PC-3 (cell line): ENCODE data around the gene WNT4. TPM values are rescaled to one million over a fixed set of nuclear protein-coding genes. Genes with fewer than 3 reads are reported as not detected.

ENCODE experiments used
- ATAC-seq: fragments of 200-7000 bp; cut with Tn5 transposase; 2 replicates; pipeline ENCODE4 v1.9.1; 2020; ENCODE audit warnings: mild to moderate bottlenecking, moderate library complexity
- BruUV-seq: library from RNA; stranded (reverse); fragments of 400-500 nt; replicated peaks from 2 replicates; lab custom pipeline; 2021; lab: Mats Ljungman, UMichigan
- CTCF ChIA-PET: fragments of 300-600 bp; sonication (Branson Sonifier 250); formaldehyde crosslinking; loops from one replicate; lab custom pipeline; 2022; ENCODE audit warnings: antibody characterized with exemption; lab: Charles Lee
- POLR2A ChIA-PET: fragments of 300-600 bp; sonication (Branson Sonifier 250); formaldehyde crosslinking; loops from one replicate; lab custom pipeline; 2022; ENCODE audit warnings: antibody characterized with exemption; ENCODE audit not compliant: unreplicated experiment; lab: Charles Lee
- DNase-seq: peaks from one replicate; pipeline ENCODE4 v3.0.0-alpha.2; 2015
- H2AFZ ChIP-seq: fragments of 300-600 bp; sonication (generic); 2 replicates; pipeline ENCODE4 v1.6.0; 2016; ENCODE audit warnings: antibody characterized with exemption, low read length
- H3F3A ChIP-seq: fragments of 300-600 bp; sonication (generic); one replicate; pipeline ENCODE4 v1.6.0; 2017; ENCODE audit warnings: antibody characterized with exemption, low read length, control low read depth, mild to moderate bottlenecking; ENCODE audit not compliant: unreplicated experiment
- H3K27ac ChIP-seq: fragments of 300-600 bp; sonication (generic); 2 replicates; pipeline ENCODE4 v1.5.1; 2016; ENCODE audit warnings: mild to moderate bottlenecking, low read length
- H3K27me3 ChIP-seq: fragments of 300-600 bp; sonication (generic); 2 replicates; pipeline ENCODE4 v1.6.1; 2016; ENCODE audit warnings: low read length, mixed read lengths
- H3K36me3 ChIP-seq: fragments of 300-600 bp; sonication (generic); 2 replicates; pipeline ENCODE4 v1.6.1; 2016; ENCODE audit warnings: low read depth, mixed run types, low read length, mixed read lengths
- H3K4me1 ChIP-seq: fragments of 300-600 bp; sonication (generic); 2 replicates; pipeline ENCODE4 v1.5.1; 2016; ENCODE audit warnings: low read length; ENCODE audit not compliant: insufficient read depth
- H3K4me2 ChIP-seq: fragments of 300-600 bp; sonication (generic); 2 replicates; pipeline ENCODE4 v1.6.0; 2016; ENCODE audit warnings: low read length
- H3K4me3 ChIP-seq: fragments of 300-600 bp; sonication (generic); 2 replicates; pipeline ENCODE4 v1.5.1; 2016; ENCODE audit warnings: mild to moderate bottlenecking, low read length, mixed read lengths
- H3K79me2 ChIP-seq: fragments of 300-600 bp; sonication (generic); 2 replicates; pipeline ENCODE4 v1.6.1; 2017; ENCODE audit warnings: low read length, mixed read lengths
- H3K9ac ChIP-seq: fragments of 300-600 bp; sonication (generic); 2 replicates; pipeline ENCODE4 v1.6.0; 2016; ENCODE audit warnings: mild to moderate bottlenecking, low read length
- H3K9me2 ChIP-seq: fragments of 300-600 bp; sonication (generic); replicated peaks from 2 replicates; pipeline ENCODE4 v1.6.1; 2016; ENCODE audit warnings: mixed run types, low read length, mixed read lengths
- H3K9me3 ChIP-seq: fragments of 300-600 bp; sonication (generic); 2 replicates; pipeline ENCODE4 v1.6.1; 2016; ENCODE audit warnings: low read length, mixed read lengths
- H4K20me1 ChIP-seq: fragments of 300-600 bp; sonication (generic); 2 replicates; pipeline ENCODE4 v1.6.1; 2016; ENCODE audit warnings: low read length, mixed read lengths
- EZH2 ChIP-seq: fragments of 300-600 bp; sonication (generic); IDR thresholded peaks from one replicate; pipeline ENCODE4 v1.6.1; 2017; ENCODE audit warnings: antibody characterized with exemption, mild to moderate bottlenecking, low read length; ENCODE audit not compliant: unreplicated experiment
- EZH2phosphoT487 ChIP-seq: fragments of 300-600 bp; sonication (generic); IDR thresholded peaks from 2 replicates; pipeline ENCODE4 v1.6.1; 2018; ENCODE audit warnings: mild to moderate bottlenecking, antibody characterized with exemption, low read length, borderline replicate concordance
- intact Hi-C: fragments of 100-400 bp; cut with micrococcal nuclease; formaldehyde crosslinking; loops from 2 replicates; pipeline ENCODE4 v1.9.0; 2023
- total RNA-seq: library from RNA; depleted of rRNA; stranded (reverse); fragments of >200 nt; gene quantifications from 2 replicates; pipeline ENCODE4 v1.2.3, GENCODE V29; 2014
- TF ChIP-seq, protein P1 (sequence below): fragments of 300-600 bp; sonication (generic); conservative IDR thresholded peaks from 2 replicates; pipeline ENCODE4 v1.5.1; 2017; ENCODE audit warnings: antibody characterized with exemption, low read depth, mild to moderate bottlenecking, low read length

WNT4 gene
- total RNA-seq, 1 experiment from 2014 or later, result 0.51 TPM

GRCh38 chr1:22111115-22111514 is 31.8 kb downstream of the WNT4 start:
- Histone ChIP-seq H3K36me3 (peaks cover 9% of the 10 kb centered on the region; the same call in 1 of the 2 replicates), H3K79me2 (peaks cover 4% of the 10 kb centered on the region; the same call in 1 of the 2 replicates), H3K4me3 (no peak overlapping the region), H3K27me3 (no peaks in the 10 kb centered on the region), H4K20me1 (peaks cover 6% of the 10 kb centered on the region; the same call in 1 of the 2 replicates), H3K27ac (no peak overlapping the region), H3K9ac (no peak overlapping the region), H2AFZ (no peak overlapping the region), H3K9me2 (no peaks in the 10 kb centered on the region), H3K4me2 (no peak overlapping the region), H3F3A (no peaks in the 10 kb centered on the region), H3K4me1 (no peaks in the 10 kb centered on the region), H3K9me3 (no peaks in the 10 kb centered on the region)
- intact Hi-C loops, result no loop called here
- DNase-seq (no peak), ATAC-seq (no peak)
- TF ChIP-seq, protein P1, sequence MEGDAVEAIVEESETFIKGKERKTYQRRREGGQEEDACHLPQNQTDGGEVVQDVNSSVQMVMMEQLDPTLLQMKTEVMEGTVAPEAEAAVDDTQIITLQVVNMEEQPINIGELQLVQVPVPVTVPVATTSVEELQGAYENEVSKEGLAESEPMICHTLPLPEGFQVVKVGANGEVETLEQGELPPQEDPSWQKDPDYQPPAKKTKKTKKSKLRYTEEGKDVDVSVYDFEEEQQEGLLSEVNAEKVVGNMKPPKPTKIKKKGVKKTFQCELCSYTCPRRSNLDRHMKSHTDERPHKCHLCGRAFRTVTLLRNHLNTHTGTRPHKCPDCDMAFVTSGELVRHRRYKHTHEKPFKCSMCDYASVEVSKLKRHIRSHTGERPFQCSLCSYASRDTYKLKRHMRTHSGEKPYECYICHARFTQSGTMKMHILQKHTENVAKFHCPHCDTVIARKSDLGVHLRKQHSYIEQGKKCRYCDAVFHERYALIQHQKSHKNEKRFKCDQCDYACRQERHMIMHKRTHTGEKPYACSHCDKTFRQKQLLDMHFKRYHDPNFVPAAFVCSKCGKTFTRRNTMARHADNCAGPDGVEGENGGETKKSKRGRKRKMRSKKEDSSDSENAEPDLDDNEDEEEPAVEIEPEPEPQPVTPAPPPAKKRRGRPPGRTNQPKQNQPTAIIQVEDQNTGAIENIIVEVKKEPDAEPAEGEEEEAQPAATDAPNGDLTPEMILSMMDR, result no peak
- TF ChIP-seq EZH2phosphoT487, result no peak
- no peak for TF ChIP-seq EZH2
- POLR2A ChIA-PET, result no interaction called here
- BruUV-seq, result no TSS peak
- CTCF ChIA-PET, result no interaction called here

DNA sequence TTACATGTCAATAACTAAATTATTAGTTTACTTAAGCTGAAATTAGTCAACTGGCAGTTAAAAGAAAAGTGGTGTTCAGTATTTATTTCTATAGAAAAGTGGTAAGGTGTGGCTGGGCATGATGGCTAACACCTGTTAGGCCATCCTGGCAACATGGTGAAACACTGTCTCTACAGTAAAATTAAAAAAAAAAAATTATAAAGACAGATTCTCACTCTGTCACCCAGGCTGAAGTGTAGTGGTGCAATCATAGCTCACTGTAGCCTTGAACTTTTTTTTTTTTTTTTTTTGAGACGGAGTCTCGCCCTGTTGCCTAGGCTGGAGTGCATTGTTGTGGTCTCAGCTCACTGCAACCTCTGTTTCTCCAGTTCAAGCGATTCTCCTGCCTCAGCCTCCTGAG is 32.9 kb downstream of the WNT4 start:
- Histone ChIP-seq H3K27ac (no peak overlapping the region), H3K9ac (no peak overlapping the region), H3K27me3 (no peaks in the 10 kb centered on the region), H2AFZ (no peak overlapping the region), H3K79me2 (peaks cover 4% of the 10 kb centered on the region; the same call in 1 of the 2 replicates), H3F3A (no peaks in the 10 kb centered on the region), H3K9me2 (no peaks in the 10 kb centered on the region), H3K4me3 (no peak overlapping the region), H3K9me3 (no peaks in the 10 kb centered on the region), H3K4me1 (no peaks in the 10 kb centered on the region), H4K20me1 (peaks cover 15% of the 10 kb centered on the region; the same call in 1 of the 2 replicates), H3K4me2 (no peak overlapping the region), H3K36me3 (peaks cover 14% of the 10 kb centered on the region)
- ChIA-PET CTCF (no interaction called here), POLR2A (no interaction called here)
- TF ChIP-seq, protein P1, result no peak
- TF ChIP-seq EZH2 (no peak), EZH2phosphoT487 (no peak)
- intact Hi-C loops, result no loop called here
- DNase-seq (no peak), ATAC-seq (no peak)
- no TSS peak for BruUV-seq

DNA sequence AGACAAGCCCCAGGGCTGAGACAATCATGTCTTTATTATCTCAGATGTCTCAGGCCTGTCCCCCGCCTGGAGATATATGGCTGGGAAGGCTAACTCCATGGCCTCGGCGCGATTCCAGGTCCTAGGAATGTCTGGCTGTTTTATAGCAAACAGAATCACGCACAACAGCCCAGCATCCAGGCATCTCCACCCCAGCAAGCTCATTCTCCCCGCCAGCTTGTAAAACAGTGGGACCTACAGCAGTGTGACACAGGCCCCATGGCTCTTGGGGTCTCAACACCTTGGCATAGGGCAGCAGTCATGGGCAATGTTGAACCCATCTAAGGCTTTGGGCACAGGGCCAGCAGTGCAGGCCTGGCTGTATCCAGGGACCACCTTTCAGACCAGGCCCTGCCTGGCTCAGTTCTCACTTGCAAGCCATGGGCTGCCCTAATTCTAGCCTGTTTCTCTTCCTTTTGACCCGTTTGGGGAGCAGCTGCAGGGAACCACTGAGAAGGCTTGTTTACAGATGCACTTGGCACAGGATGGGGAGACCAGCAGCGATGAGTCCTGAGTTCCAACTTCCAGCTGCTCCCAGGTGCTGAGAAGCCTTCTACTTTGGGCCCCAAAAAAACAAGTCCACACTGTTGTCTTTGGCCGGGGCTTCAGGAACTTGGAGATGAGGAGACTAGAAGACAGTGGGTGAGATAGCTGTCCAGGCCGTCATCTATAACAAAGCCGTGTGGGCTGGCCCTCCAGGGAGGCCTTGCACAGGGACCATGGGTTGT is 34.4 kb downstream of the WNT4 start:
- H4K20me1 ChIP-seq, result peaks cover 16% of the 10 kb centered on the region; the same call in 1 of the 2 replicates

More for the DNA sequence above, 34.4 kb downstream of the WNT4 start:
- ChIA-PET POLR2A (no interaction called here), CTCF (no interaction called here)
- Histone ChIP-seq H3K27me3 (no peaks in the 10 kb centered on the region), H3K4me1 (no peaks in the 10 kb centered on the region), H3K4me2 (no peak overlapping the region), H3K9me2 (no peaks in the 10 kb centered on the region), H3F3A (no peaks in the 10 kb centered on the region), H2AFZ (no peak overlapping the region), H3K36me3 (peaks cover 14% of the 10 kb centered on the region), H3K9ac (no peak overlapping the region), H3K79me2 (peaks cover 4% of the 10 kb centered on the region; the same call in 1 of the 2 replicates), H3K9me3 (no peaks in the 10 kb centered on the region), H3K27ac (no peak overlapping the region), H3K4me3 (no peak overlapping the region)
- no peak for ATAC-seq
- intact Hi-C loops, result no loop called here
- no TSS peak for BruUV-seq
- no peak for TF ChIP-seq EZH2phosphoT487
- TF ChIP-seq, protein P1, result no peak
- no peak for TF ChIP-seq EZH2
- no peak for DNase-seq
